ENCODE measurements around the gene RPL29.
"Not testable (repeated sequence)": the region's sequence is repeated elsewhere in the genome, so short reads cannot be mapped to it uniquely, and the experiment has no call there.

RPL29 gene

DNA sequence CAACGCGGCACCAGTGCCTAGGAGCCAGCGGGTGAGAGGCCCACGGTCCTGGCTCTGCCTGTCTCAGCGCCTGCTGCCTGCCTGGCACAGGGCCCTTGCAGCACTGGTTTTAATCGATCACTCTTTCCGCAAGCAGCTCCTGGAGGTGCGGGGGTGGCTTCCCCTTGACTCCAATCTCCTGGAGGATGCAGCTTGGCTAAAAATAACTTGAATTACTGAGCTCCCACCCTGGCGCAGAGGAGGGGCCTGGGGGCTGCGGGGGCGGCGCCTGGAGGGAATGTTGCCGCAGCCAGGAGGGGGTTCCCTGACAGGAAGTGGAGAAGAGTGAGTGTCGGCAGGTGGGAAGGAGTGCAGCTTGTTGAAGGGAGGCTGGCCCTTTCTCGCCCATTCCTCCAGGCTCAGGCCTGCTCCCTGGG lies 9.9 kb upstream of the RPL29 start:
- DNase-seq (ENCODE audit: low spot score): peak; percentile 70

DNA sequence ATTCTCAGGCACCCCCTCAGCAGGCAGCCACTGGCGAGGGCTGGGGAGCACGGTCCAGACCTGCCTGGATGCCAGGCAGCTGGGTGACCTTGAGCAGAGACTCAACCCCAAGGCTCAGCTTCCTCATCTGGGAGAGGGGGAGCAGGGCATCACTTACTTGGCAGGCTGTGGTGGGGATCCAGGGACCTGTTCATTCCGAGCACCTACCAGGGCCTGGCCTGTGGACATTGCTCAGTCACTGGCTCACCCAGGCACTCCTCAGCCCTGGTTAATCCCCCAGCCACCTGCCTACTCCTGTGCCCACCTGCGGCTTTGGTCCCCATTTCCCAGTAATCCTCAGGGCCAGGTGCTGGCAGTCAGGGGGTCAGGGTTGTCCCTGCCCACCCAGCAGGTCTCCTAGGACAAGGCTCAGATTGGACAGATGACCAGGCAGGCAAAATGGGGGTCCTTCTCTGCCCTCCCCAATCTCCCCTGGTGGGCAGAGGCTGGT lies 9.3 kb upstream of the RPL29 start:
- DNase-seq (ENCODE audit: low spot score): no peak

DNA sequence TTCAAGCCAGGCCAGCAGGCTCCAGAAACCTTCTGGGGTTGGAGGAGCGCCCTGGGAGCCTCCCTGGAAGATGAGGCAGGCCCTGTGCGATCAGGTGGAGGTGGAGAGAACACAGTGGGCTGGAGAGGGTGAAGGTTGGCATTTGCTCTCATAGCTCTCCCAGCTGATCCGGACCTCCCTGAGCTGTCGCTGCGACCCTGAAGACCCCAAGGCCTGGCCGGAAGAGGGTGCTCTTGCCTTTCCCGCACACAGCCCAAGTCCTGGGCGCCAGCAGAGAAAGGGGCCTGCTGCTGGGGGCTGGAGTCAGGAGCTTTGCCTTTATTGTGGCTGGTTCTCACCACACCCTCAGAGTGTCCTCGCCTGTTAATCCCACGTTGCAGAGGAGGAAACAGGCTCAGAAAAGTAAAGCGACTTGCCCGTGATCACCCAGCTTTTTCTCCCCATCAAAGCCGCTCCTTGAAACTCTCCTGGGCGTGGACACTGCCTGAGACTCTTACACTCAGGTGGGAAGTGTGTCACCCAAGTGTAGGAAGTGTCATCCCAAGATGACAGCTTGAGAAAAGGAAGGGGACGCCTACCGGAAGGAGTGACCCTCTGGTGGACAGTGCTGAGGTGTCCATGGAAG lies 8.6 kb upstream of the RPL29 start:
- DNase-seq (ENCODE audit: low spot score): no peak

DNA sequence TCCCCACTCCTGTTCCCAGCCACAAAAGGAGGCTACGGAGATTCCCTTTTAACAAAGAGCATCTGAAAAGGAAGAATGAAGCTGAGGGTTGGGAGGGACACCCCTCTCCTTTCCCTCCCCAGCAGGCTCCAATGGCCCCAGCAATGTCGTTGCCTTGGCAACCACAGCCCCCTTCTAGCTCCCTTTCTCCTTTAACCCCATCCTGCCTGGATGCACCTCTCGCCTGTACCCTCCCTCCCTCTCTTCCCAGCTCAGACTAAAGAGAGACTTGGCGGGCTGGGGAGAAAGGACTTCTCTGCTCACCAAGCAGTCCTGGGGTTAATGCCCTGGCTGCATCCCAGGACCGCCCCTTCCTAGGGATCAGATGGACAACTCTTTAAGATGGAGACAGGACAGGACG lies 7.1 kb upstream of the RPL29 start:
- DNase-seq (ENCODE audit: low spot score): no peak

DNA sequence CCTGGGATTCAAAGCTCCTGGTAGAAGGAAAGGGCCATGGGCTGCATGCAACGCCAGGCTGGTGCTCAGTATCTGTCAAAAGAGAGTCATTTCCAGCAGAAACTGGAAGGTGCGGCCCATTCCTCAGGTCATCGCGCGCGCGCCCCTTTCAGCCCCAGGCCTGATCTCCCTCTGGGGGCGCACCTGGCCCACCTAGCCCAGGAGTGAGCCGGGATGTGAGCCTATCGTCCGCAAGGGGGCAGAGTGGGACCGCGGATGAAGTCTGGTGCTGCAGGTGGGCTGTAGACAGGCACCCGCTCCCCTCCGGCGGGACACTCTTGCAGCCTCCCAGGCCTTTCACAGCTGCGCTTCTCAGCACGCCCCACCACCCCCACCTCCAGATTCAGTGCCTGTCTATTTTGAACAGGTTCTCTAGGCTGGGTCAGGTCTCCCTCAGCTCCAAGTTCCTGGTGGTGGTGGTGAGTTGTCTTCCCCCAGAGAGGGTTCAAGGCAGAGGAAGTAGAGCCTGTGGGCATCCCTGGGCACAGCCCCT lies 5.8 kb upstream of the RPL29 start:
- peak; percentile 74 for DNase-seq (ENCODE audit: low spot score)

DNA sequence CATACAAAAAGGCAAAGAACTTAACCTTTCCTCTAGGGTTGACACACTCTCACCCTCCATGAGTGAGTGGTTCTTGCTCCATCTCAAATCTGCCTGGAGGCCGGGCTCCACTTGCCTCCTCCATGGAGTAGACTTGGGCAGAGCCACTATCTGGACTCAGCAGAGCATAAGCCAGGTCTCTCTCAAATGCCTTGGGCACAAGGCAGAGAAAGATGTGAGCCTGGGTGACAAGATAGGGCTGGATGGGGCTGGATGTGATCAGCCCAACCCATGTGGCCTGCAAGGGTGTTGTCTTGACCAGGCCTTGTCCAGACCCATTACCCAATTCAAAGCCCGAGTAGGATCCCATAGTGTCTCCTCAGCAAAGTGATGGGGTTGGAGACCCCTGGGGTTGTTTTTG lies 4.2 kb upstream of the RPL29 start:
- DNase-seq (ENCODE audit: low spot score): no peak

DNA sequence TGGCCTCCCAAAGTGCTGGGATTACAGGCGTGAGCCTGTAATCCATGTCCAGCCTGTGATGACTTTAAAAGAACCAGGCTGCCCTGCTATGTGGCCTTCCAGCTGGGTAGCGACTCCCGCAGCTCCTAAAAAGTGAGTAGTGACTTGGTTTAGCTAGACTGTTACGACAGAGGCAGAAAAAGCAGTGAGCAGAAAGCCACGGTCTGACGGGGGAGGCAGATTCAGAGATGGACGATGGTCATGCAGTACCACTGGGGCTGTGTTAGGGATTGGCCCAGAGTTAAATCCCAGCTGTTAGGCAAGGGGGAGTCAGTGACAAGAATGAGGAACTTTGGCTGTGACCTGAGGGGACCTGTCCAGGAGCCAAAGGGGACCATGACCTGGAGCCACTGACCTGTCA lies 3.1 kb upstream of the RPL29 start:
- DNase-seq (ENCODE audit: low spot score): no peak

DNA sequence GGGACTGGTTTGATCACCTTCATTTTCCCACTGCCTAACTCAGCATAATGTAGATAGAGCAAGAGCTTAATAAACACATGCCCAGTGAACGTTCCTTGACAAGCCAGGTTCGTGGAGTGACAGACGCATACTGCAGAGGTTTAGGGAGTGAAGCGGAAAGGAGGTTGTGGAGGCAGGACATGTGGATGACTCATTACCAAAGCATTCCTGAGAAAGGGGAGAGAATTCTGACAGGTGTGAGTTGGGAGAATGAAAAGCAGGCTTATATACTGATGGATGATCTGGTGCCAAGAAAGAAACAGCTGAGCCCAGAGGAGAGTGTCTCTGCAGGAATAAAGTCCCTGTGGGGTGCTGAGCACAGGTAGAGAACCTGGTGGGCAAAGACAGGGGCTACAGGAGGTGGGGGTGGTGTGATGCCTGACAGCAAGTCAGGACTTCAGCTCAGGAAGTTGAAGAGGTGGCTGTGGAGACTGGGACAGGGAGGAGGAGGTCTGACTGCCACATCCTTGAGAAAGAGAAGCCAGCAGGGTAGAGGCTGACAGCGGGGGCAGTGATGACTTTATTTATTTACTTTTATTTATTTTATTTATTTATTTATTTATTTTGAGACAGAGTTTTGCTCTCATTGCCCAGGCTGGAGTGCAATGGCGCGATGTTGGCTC lies 2.4 kb upstream of the RPL29 start:
- peak; percentile 89 for DNase-seq (ENCODE audit: low spot score)

DNA sequence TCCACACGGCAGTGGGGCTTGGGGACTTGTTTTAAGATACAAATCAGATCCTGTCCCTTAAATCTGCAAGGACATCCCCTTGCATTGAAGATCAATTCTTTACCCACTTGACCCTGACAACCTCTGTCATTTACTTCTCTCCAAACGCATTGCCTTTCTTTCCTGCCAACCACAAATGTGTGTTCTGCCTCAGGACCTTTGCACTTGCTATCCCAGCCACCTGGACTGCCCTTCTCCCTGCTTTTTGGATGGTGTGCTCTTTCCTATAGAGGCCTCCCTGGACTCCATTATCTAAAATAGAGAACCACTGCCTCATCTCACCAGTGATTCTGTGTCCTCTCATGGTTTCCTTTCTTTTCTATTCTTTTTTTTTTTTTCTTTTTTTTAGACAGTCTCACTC lies 1.5 kb upstream of the RPL29 start:
- DNase-seq (ENCODE audit: low spot score): no peak

DNA sequence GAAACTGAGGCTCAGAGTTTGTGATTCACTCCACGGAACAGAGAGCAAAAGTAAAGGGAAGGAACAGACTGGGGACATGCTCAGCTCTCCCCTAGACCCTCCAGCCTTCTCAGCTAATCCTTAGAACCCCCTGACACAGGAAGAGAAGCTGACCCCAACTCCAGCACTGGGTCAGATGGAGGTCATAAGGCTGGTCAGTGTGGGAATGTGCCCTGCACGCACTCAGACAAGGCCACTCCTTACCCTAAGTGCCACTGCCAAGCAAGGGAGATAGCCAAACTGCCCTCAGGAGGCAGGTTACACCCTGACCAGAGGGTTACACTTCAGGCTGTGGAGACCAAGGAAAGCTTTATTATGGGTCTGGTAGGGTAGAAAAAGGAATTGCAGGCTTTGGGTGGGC lies 1.2 kb downstream of the RPL29 start:
- no peak for DNase-seq (ENCODE audit: low spot score)

DNA sequence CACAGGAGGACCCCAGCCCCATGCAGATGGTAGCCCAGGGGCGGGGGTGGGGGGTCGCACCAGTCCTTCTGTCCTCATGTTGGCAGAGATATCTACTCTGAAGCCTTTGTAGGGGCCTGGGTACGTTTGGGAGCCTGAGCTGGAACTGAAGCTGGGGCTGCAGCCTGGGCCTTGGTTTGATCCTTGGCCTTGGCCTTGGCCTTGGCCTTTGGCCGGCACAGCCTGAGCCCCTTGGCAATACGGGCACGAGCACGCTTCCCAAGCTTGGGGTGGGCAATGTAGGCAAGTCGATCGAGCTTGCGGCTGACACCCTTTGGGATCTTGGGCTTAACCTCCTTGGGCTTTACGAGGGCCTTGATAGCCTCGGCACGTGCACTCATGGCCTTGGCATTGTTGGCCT lies 2.0 kb downstream of the RPL29 start:
- not testable (repeated sequence) for DNase-seq (ENCODE audit: low spot score)

DNA sequence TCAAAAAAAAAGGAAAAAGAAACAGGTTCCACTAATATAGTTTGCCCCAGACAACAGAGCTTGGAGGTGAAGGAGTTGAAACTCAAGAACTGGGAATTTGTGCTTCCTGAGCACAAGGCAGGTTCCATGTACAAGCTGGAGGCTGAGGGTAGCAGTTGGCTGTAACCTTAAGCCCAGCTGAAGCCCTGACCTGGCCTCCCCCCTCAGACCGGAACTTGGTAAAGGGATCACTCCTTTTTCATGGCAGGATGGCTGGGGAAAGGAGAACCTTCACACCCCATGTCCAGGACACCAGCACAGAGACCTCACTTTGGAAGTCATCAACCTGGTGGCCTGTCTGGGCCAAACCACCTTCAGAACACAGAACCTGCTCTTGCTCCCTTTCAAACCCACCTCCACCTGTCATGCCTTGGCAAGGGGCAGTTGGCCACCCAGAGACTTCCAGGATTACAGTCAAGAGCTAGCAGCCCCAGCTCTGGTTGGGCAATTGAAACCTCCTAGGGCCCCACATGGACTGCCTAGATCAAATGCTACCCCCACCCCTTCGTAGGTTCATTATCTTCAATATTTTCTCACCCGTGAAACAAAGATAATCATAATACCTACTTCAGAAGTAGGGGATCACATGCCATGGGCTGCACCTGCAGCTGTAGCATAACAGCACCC lies 3.5 kb downstream of the RPL29 start:
- no peak for DNase-seq (ENCODE audit: low spot score)

DNA sequence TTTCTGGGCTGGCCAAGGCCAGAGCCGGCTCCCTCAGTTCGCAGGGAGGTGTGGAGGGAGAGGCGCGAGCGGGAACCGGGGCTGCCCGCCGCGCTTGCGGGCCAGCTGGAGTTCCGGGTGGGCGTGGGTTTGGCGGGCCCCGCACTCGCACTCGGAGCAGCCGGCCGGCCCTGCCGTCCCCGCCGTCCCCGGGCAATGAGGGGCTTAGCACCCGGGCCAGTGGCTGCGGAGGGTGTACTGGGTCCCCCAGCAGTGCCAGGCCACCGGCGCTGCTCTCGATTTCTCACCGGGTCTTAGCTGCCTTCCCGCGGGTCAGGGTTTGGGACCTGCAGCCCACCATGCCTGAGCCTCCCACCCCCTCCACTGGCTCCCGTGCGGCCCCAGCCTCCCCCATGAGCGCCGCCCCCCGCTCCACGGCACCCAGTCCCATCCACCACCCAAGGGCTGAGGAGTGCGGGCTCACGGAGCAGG lies 5.2 kb downstream of the RPL29 start:
- DNase-seq (ENCODE audit: low spot score): not testable (repeated sequence)

DNA sequence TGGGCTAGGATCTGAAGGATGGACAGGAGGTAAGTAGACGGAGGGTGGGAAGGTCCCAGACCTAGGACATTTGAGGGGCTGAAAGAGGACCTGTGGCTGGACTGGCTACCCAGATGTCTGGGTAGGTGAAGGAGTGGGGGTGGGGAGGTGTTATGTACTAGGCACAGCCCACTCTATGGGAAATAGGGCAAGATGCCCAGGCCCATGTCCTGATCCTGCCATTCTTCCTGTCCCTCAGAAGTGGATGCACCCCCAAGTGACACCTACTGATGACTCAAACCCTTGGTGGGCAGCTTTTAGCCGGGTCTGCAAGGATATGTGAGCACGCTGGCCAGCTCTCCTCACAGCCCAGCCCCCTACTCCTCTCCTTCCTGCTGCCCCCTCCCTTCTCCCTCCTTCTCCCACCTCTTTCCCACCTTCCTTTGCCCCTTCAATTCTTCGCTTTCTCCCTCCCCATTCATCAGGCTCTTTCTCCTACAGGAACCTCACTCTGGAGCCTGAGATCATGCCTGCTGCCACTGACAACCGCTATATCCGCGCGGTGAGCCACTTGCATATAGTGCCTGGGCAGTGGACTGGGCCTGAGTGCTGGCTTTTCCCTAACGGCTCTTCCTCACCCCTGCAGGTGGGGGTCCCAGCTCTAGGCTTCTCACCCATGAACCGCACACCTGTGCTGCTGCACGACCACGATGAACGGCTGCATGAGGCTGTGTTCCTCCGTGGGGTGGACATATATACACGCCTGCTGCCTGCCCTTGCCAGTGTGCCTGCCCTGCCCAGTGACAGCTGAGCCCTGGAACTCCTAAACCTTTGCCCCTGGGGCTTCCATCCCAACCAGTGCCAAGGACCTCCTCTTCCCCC lies 7.2 kb downstream of the RPL29 start:
- DNase-seq (ENCODE audit: low spot score): no peak

DNA sequence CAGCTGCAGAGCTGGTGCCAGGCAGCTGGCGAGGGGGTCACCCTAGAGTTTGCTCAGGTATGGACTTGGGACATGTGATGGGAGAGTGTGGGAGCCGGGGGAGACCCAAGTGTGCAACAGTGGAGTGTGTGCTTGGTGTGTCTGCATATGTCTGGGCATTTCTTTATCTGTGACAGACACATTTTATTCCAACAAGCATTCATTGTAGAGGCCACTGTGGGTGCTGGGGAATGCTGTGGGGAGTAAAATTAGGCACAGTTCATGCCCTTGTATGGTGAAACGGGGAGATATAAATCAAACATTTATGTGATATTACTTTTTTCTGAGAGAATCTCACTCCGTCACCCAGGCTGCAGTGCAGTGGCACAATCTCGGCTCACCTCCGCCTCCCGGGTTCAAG lies 8.1 kb downstream of the RPL29 start:
- no peak for DNase-seq (ENCODE audit: low spot score)

DNA sequence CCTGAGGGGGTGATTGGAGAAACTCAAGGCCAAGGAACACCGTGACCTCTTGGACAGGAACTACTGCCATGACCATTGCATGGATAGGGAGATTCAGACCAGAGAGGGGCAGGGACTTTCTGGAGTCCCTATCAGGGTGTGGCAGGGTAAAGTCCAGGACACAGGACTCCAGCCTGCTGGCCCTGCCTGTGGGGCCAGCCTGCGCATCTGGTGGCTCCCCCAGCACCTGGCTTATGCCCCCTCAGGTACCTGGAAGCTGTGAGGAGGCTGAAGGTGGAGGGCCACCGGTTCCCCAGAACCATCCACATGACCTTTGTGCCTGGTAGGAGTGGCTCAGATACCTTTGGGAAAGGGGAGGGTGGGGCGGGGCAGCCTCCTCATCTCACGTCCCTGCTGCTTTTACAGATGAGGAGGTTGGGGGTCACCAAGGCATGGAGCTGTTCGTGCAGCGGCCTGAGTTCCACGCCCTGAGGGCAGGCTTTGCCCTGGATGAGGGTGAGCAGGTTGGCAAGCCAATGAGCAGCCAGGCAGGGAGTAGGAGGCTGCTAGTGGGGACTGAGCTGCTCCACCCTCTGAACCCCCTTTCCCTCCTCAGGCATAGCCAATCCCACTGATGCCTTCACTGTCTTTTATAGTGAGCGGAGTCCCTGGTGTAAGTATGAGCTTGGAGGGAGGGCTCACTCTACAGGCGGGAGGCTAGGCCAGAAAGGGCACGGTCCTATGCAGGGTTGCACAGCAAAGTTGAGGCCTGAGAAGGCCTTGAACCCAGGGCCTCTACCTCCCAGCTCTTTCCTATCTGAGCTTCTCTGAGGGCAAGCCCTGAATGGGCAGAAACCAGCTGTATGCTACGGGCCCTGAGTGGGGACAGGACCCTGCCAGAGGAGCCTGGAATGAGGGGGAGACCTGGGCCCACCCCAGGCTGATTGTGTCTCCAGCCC lies 9.4 kb downstream of the RPL29 start:
- DNase-seq (ENCODE audit: low spot score): no peak

DNA sequence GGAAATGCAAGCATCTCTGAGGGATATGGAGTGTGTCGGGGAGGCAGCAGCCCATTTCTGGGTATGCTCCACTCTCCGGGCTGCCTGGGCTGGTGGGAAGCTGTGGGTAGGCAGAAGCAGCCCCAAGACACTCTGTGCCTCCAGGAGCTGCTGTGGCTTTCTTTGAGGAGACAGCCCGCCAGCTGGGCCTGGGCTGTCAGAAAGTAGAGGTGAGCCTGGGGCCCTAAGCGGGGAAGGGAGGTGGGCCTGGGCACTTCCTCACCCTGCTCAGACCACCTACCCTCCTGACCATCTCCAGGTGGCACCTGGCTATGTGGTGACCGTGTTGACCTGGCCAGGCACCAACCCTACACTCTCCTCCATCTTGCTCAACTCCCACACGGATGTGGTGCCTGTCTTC lies 10.6 kb downstream of the RPL29 start:
- no peak for DNase-seq (ENCODE audit: low spot score)

DNA sequence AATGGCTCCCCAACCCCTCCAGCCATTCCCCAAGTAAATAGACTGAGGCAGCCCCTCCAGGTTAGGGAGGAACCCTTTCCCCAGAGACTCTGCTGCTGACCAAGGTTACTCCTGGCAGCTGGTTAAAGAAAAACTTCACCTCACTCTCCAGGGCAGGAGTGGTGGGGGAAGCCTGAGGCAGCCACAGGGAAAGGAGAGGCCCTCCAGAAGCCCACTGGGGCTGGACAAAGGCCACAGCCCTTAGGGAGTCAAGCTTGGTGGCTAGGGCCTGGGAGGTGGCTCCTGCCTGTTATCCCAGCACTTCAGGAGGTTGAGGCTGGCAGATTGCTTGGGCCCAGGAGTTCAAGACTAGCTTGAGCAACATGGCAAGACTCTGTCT lies 11.4 kb downstream of the RPL29 start:
- DNase-seq (ENCODE audit: low spot score): no peak

DNA sequence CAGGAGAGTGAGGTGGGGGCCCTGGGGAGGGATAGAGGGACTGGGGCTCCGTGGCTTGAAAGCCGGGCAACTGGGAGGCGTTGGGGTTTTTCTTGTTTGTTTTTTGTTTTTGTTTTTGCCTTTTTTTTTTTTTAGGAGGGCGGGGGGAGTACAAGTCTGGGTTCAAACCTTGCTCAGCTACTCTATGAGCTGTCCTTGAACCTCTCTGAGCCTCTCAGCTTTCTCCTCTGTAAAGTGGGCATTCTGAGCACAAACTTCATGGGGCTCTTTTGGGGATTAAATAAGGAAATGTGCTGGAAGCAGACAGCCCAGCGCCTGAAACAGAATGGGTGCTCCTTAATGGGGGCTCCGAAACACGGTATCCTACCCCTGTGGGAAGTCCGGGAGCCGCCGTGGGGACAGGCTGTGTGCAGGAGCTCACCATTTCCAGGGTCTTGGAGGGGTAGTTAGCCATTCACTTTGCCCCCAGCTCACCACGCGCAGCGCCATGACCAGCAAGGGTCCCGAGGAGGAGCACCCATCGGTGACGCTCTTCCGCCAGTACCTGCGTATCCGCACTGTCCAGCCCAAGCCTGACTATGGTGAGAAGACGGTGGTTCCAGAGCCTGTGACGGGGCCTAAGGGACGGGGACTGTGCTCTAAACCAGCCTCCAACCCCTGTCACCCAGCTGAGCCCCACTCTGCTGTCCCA lies 12.0 kb downstream of the RPL29 start:
- peak; percentile 23 for DNase-seq (ENCODE audit: low spot score)

DNA sequence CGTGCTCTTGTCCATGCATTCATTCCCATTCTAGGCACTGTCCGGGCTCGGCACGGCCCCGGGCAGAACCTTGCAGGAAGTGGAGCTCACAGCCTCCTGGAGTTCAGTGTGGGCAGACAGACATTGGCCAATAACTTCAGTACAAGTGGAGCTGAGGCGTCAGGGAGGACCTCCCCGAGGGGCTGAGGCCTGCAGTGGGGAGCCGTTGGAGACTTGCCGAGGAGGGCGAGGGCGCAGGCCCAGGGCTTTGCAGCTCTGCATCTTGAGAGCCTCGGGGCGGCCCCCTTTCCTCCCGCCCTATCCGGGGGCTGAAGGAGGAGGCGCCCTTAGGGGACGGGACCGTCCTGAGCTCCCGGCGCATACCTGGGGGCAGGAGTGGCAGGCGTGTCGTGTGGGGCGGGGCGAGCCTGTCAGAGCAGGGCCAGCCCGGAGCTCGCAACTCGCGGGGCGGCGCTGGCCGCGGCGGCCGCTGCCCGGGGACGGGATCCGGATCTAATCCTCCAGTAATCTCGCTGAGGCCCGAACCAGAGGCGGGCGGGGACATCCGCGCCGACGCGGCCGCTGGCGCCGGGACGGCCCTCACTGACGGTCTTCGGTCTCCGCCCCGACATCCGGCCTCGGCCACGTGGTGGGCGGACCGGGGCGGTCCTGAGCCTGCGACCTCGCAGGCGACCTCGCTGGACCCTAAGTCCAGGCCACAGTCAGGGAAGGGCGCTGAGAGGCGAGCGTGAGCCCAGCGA lies 12.7 kb downstream of the RPL29 start, which contains the start of gene ACY1:
ACY1 (plus strand) TSS at position 698 of the 740 bp plus-strand sequence. CDS start 530 bp downstream, outside the sequence.
- DNase-seq (ENCODE audit: low spot score): peak; percentile 91
